HEK293T (cell line): ENCODE results near the gene CCDC24.

Source experiments
- CTCF ChIA-PET: fragments of 350-600 bp; formaldehyde crosslinking; extraction: SDS; loops from one replicate; lab custom pipeline; 2021; ENCODE audit warnings: antibody characterized with exemption, inconsistent platforms; lab: Yijun Ruan, JAX
- POLR2A ChIA-PET: fragments of 350-600 bp; formaldehyde crosslinking; extraction: SDS; loops from one replicate; lab custom pipeline; 2020; ENCODE audit warnings: antibody characterized with exemption, inconsistent platforms; lab: Yijun Ruan, JAX
- DNase-seq: peaks from one replicate; pipeline ENCODE4 v3.0.0; 2012; ENCODE audit warnings: mixed read lengths; ENCODE audit errors: extremely low spot score
- ARNT ChIP-seq: fragments of 450-650 bp; IDR thresholded peaks from 2 replicates; pipeline ENCODE4 v1.6.1; 2017; ENCODE audit warnings: mild to moderate bottlenecking
- BHLHE40 ChIP-seq: fragments of 450-650 bp; IDR thresholded peaks from 2 replicates; pipeline ENCODE4 v1.6.1; 2016; ENCODE audit warnings: mild to moderate bottlenecking, moderate library complexity, borderline replicate concordance
- CTBP1 ChIP-seq: fragments of 450-650 bp; IDR thresholded peaks from 2 replicates; pipeline ENCODE4 v1.6.1; 2016; ENCODE audit warnings: borderline replicate concordance
- ELF4 ChIP-seq: fragments of 450-650 bp; IDR thresholded peaks from 2 replicates; pipeline ENCODE4 v1.6.1; 2017; ENCODE audit warnings: antibody characterized with exemption
- FOXA1 ChIP-seq: fragments of 450-650 bp; IDR thresholded peaks from 2 replicates; pipeline ENCODE4 v1.6.1; 2016; ENCODE audit warnings: mild to moderate bottlenecking
- FOXK2 ChIP-seq: fragments of 450-650 bp; IDR thresholded peaks from 2 replicates; pipeline ENCODE4 v1.6.1; 2016; ENCODE audit warnings: mild to moderate bottlenecking
- FOXM1 ChIP-seq: fragments of 450-650 bp; IDR thresholded peaks from 2 replicates; pipeline ENCODE4 v1.6.1; 2017; ENCODE audit warnings: mild to moderate bottlenecking, borderline replicate concordance
- HDGF ChIP-seq: fragments of 450-650 bp; IDR thresholded peaks from 2 replicates; pipeline ENCODE4 v1.6.1; 2017; ENCODE audit warnings: antibody characterized with exemption, borderline replicate concordance
- L3MBTL2 ChIP-seq: fragments of 450-650 bp; conservative IDR thresholded peaks from 2 replicates; pipeline ENCODE4 v1.6.1; 2016; ENCODE audit warnings: mild to moderate bottlenecking
- LEF1 ChIP-seq: fragments of 450-650 bp; IDR thresholded peaks from 2 replicates; pipeline ENCODE4 v1.6.1; 2017; ENCODE audit warnings: mild to moderate bottlenecking, borderline replicate concordance
- NFRKB ChIP-seq: fragments of 450-650 bp; IDR thresholded peaks from 2 replicates; pipeline ENCODE4 v1.6.1; 2016; ENCODE audit warnings: mild to moderate bottlenecking, moderate library complexity
- SP1 ChIP-seq: fragments of 450-650 bp; IDR thresholded peaks from 2 replicates; pipeline ENCODE4 v1.6.1; 2017
- SUZ12 ChIP-seq: fragments of 450-650 bp; IDR thresholded peaks from 2 replicates; pipeline ENCODE4 v1.6.1; 2016; ENCODE audit warnings: mild to moderate bottlenecking
- TARDBP ChIP-seq: fragments of 450-650 bp; IDR thresholded peaks from 2 replicates; pipeline ENCODE4 v1.6.1; 2016
- ZNF384 ChIP-seq: fragments of 450-650 bp; IDR thresholded peaks from 2 replicates; pipeline ENCODE4 v1.6.1; 2016
- TF ChIP-seq, protein P1 (sequence below): fragments of 450-650 bp; IDR thresholded peaks from 2 replicates; pipeline ENCODE4 v1.6.1; 2016

The CCDC24 gene

DNA sequence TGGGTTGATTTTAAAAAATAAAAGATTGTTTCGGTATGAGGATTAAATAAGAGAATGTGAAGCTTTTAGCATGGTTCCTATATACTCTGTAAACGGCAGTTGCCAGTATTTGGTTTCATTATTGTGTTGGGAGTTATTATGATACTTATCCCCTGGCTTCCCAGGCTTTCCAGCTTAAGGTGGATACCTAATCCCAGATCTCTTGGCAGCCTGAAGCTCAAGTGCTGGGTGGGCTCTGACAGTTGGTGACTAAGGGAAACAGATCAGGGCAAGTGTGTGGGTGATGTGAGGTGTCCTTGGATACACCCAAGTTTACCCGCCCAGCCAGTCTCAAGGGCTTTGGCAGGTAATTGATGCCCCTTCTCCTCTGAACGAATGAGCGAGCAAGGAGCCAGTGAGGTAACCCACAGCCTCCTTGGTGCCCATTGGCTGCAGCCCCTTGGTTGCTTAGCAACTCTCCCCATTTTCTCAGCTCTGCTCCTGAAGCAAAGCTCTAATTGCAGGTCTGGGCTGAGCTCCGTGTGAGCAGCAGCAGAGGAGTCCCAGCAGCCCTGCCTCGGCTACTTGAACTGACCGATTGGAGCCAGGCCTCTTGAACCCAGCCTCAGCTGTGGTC lies 38.6 kb upstream of the CCDC24 start:
- CTCF ChIA-PET = no interaction called here
- DNase-seq = no peak

DNA sequence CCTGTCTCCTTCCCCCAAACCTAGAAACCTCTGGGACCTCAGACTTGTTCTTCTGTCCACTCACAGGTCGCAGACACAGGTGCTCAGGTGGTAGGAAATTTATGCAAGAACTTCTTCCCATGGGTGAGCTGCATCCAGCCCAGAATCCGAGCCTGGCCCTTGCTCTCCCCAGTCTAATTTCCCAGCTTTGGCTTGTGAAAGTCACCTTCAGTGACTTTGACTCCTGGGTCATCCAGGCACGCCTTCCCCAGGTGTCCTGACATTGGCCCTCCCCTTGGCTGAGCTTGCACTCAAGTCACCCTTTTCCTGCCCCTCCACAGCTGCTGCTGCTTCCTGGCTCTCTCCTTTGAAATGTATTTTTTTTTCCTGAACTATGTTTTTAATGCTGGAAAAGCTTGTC lies 38.0 kb upstream of the CCDC24 start:
- TF ChIP-seq CTBP1 = no peak
- TF ChIP-seq SUZ12 = no peak
- TF ChIP-seq TARDBP = no peak
- no peak for TF ChIP-seq ELF4
- no peak for TF ChIP-seq ZNF384
- TF ChIP-seq NFRKB = no peak
- no peak for TF ChIP-seq ARNT
- no peak for TF ChIP-seq BHLHE40
- no peak for TF ChIP-seq LEF1
- no peak for TF ChIP-seq FOXM1
- no peak for TF ChIP-seq SP1
- no peak for DNase-seq
- POLR2A ChIA-PET = interaction anchor here (0.7 to 1.8 kb wide), 2 partner anchors 10 to 21 kb away, joined by 4 to 6 read pairs; partner anchors contain the start of gene ATP6V0B
- CTCF ChIA-PET = no interaction called here

More for the DNA sequence above, 38.6 kb upstream of the CCDC24 start:
- POLR2A ChIA-PET = interaction anchor here (0.7 to 1.8 kb wide), 2 partner anchors 11 to 22 kb away, joined by 4 to 6 read pairs; partner anchors contain the start of gene ATP6V0B
- no peak for TF ChIP-seq L3MBTL2
- no peak for TF ChIP-seq ZNF384
- TF ChIP-seq SUZ12 = no peak
- no peak for TF ChIP-seq BHLHE40
- TF ChIP-seq TARDBP = no peak
- no peak for TF ChIP-seq LEF1
- TF ChIP-seq FOXK2 = no peak
- TF ChIP-seq SP1 = no peak
- no peak for TF ChIP-seq CTBP1
- TF ChIP-seq FOXM1 = no peak
- TF ChIP-seq FOXA1 = no peak
- TF ChIP-seq HDGF = no peak
- TF ChIP-seq ARNT = no peak
- no peak for TF ChIP-seq NFRKB
- no peak for TF ChIP-seq ELF4
- TF ChIP-seq, protein P1, sequence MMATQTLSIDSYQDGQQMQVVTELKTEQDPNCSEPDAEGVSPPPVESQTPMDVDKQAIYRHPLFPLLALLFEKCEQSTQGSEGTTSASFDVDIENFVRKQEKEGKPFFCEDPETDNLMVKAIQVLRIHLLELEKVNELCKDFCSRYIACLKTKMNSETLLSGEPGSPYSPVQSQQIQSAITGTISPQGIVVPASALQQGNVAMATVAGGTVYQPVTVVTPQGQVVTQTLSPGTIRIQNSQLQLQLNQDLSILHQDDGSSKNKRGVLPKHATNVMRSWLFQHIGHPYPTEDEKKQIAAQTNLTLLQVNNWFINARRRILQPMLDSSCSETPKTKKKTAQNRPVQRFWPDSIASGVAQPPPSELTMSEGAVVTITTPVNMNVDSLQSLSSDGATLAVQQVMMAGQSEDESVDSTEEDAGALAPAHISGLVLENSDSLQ = no peak

DNA sequence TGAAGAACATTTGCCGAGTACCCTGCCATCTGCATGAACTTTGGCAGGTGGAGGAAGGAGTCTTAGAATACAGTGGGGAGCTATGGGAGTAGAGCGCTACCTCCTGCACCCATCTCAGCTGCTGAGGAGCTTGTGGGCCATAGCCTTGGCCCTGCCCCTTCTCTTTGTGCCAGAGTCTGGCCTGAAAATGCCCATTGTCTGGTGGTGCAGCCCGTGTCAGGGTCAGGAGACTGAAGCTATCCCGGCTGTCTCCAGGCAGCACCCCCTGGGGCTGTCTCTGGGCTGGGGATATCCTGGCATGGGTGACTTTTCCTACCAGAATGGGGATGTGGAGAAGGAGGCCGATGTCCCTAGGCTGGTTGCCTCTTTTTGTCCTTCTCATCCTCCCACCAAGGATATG lies 37.4 kb upstream of the CCDC24 start:
- CTCF ChIA-PET = no interaction called here
- no peak for DNase-seq
- POLR2A ChIA-PET = no interaction called here
- no peak for TF ChIP-seq NFRKB
- TF ChIP-seq LEF1 = no peak
- no peak for TF ChIP-seq FOXA1
- no peak for TF ChIP-seq ELF4
- TF ChIP-seq CTBP1 = no peak
- no peak for TF ChIP-seq ARNT
- no peak for TF ChIP-seq SP1

DNA sequence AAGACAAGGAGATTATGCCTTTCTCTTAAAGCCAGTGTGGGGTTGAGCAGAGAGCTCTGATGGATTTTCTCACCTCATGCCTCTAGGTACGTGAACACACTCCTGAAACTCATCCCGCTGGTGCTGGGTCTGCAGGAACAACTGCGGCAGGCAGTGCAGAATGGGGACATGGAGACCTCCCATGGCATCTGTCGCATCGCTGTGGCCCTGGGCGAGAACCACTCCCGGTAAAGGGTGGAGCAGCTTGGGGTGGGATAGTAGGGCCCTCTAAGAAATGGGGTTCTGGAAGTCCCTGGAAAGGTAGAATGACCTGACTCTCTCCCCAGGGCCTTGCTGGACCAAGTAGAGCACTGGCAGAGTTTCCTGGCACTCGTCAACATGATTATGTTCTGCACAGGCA lies 35.2 kb upstream of the CCDC24 start:
- TF ChIP-seq LEF1 (no peak), FOXK2 (no peak), ARNT (no peak)
- TF ChIP-seq, protein P1 = no peak
- CTCF ChIA-PET = interaction anchor here (0.6 kb wide), 1 partner anchor 192 kb away, joined by 4 read pairs; no protein-coding TSS in a partner anchor
- POLR2A ChIA-PET = interaction anchor here (1.0 kb wide), 1 partner anchor 9 kb away, joined by 3 read pairs; no protein-coding TSS in a partner anchor
- DNase-seq = no peak

DNA sequence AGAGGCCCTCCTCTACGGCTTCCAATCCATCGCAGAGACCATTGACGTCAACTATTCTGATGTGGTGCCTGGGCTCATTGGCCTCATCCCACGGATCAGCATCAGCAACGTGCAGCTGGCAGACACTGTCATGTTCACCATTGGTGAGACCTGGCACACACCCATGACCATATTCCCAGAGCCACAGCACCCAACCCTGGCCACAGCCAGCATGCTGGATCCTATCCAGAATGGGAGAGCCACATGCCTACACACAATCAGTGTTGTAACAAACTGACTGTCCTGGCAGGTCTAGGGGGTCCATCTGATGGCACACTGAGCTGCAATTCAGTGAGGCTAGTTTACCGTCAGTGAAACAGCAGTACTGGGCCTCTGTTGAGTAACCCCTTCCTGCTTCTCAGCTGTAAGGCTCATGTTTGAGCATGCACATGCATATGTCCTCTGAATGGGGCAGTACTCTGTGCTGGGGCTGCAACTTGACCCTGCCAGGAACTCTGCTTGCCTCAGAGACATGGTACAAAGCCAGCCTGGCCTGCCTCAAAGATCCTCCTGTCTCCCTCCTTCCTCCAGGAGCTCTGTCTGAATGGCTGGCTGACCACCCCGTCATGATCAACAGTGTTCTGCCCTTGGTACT lies 33.9 kb upstream of the CCDC24 start:
- TF ChIP-seq ZNF384 (no peak), CTBP1 (no peak), BHLHE40 (no peak)
- TF ChIP-seq, protein P1 = no peak
- POLR2A ChIA-PET = interaction anchor here (1.0 kb wide), 1 partner anchor 10 kb away, joined by 3 read pairs; no protein-coding TSS in a partner anchor
- no peak for DNase-seq
- CTCF ChIA-PET = no interaction called here

DNA sequence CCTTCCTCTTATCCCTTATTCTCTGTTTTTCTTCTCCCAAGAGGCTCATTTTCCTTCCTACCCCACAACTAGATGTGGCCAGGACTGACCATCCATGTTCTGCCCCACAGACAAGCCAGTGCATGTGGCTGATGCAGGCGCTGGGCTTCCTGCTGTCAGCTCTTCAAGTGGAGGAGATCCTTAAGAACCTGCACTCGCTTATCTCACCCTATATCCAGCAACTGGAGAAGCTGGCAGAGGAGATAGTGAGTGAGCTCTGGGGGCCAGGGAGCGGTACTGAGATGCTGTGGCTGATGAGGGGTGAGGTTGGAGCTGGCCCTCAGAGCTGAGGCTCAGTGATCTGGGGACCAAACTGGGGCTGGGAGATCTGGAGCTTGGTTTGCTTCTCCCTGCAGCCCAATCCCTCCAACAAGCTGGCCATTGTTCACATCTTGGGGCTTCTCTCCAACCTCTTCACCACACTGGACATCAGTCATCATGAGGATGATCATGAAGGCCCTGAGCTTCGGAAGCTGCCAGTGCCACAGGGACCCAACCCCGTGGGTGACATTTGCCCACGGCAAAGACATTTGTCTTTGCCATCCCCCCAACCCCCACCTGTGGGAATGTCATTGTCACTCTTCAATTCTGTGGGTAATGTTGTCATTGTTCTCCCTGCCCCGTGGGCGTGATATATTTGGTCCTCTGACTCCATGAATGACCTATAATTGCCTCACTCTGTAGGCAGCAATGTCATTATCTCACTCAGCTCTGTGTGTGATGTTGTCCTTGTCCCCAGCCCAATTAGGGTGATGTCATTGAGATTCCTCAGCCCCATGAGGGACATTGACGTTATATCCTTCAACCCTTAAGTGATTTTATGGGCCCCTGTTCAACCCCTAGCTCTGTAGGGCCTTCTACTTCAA lies 32.8 kb upstream of the CCDC24 start:
- no peak for TF ChIP-seq TARDBP
- no peak for TF ChIP-seq SUZ12
- TF ChIP-seq BHLHE40 = no peak
- no peak for TF ChIP-seq ARNT
- TF ChIP-seq FOXK2 = no peak
- TF ChIP-seq FOXA1 = no peak
- no peak for TF ChIP-seq CTBP1
- no peak for TF ChIP-seq HDGF
- no peak for TF ChIP-seq L3MBTL2
- TF ChIP-seq SP1 = no peak
- TF ChIP-seq NFRKB = no peak
- TF ChIP-seq ELF4 = no peak
- no peak for TF ChIP-seq LEF1
- no peak for TF ChIP-seq FOXM1
- TF ChIP-seq, protein P1 = no peak
- no peak for TF ChIP-seq ZNF384
- CTCF ChIA-PET = no interaction called here
- DNase-seq = no peak
- POLR2A ChIA-PET = interaction anchor here (0.6 to 1.3 kb wide), 2 partner anchors 10 to 11 kb away, joined by 3 to 4 read pairs; partner anchors contain the start of gene IPO13
